GM23338 (cell line): ENCODE results near the gene UBA5.

ENCODE experiments used
- CREB1 ChIP-seq: fragments of 250-450 bp; sonication (Bioruptor Pico); IDR thresholded peaks from 2 replicates; pipeline ENCODE4 v1.5.0; 2020; ENCODE audit warnings: low read depth, mild to moderate bottlenecking, moderate library complexity
- CTCF ChIP-seq, 2 experiments: fragments of 200-600 bp in 1 of 2; sonication (generic) in 1 of 2; conservative IDR thresholded peaks; 2 replicates each; pipeline versions ENCODE4 v1.5.1 to v1.6.1; 2016 to 2017; ENCODE audit warnings: antibody characterized with exemption in 2 of 2, low read depth in 2 of 2, mild to moderate bottlenecking in 2 of 2, moderate library complexity in 1 of 2
- EZH2 ChIP-seq: fragments of 200-600 bp; sonication (generic); IDR thresholded peaks from one replicate; pipeline ENCODE4 v1.8.0; 2017; ENCODE audit warnings: antibody characterized with exemption, mild to moderate bottlenecking, low read depth; ENCODE audit not compliant: unreplicated experiment
- EZH2phosphoT487 ChIP-seq: fragments of 200-600 bp; sonication (generic); IDR thresholded peaks from one replicate; pipeline ENCODE4 v1.8.1; 2018; ENCODE audit warnings: antibody characterized with exemption; ENCODE audit not compliant: unreplicated experiment
- JUNB ChIP-seq: IDR thresholded peaks from one replicate; pipeline ENCODE4 v1.6.1; 2016; ENCODE audit warnings: antibody characterized with exemption; ENCODE audit not compliant: unreplicated experiment
- NANOG ChIP-seq: IDR thresholded peaks from 2 replicates; pipeline ENCODE4 v1.6.1; 2016; ENCODE audit warnings: antibody characterized with exemption, borderline replicate concordance
- POLR2AphosphoS5 ChIP-seq: IDR thresholded peaks from 2 replicates; pipeline ENCODE4 v1.6.1; 2016; ENCODE audit warnings: antibody characterized with exemption, low read depth
- REST ChIP-seq: IDR thresholded peaks from one replicate; pipeline ENCODE4 v1.6.1; 2018; ENCODE audit warnings: antibody characterized with exemption; ENCODE audit not compliant: unreplicated experiment
- ZNF331 ChIP-seq: fragments of 250-450 bp; sonication (Bioruptor Pico); IDR thresholded peaks from 2 replicates; pipeline ENCODE4 v1.5.0; 2020; ENCODE audit warnings: low read depth, mild to moderate bottlenecking, moderate library complexity

GRCh38 chr3:132661101-132661500, 972 bp downstream of the UBA5 start:
- TF ChIP-seq CTCF (conservative IDR thresholded peaks at IDR 0.05; ENCODE audit: low read depth in 2 of 2) (no peak), EZH2 (no peak), POLR2AphosphoS5 (no peak), REST (no peak), EZH2phosphoT487 (no peak), JUNB (no peak), NANOG (no peak), CREB1 (CRISPR knock-in tag) (no peak), ZNF331 (CRISPR knock-in tag) (no peak)
